ENCODE measurements around the gene ALDOC. TPM values are rescaled to one million over a fixed set of nuclear protein-coding genes. Genes with fewer than 3 reads are reported as not detected.

ALDOC gene
- total and polyA plus RNA-seq, 4 donors = 15.5 to 52.5 (median 30.6) TPM

- no peak overlapping the region for H3K9ac ChIP-seq (ENCODE audit: insufficient read depth in 1 of 2, low read length in 2 of 2)
- H3K4me3 ChIP-seq = no peak overlapping the region
- DNase-seq = no peak
- no peaks in the 10 kb centered on the region for H3K36me3 ChIP-seq (ENCODE audit: control insufficient read depth in 4 of 4, insufficient read depth in 4 of 4, low read length in 4 of 4)
- peaks cover 0 to 6% (median 0%) of the 10 kb centered on the region in 5 donors for H3K4me1 ChIP-seq (ENCODE audit: control insufficient read depth in 5 of 5, insufficient read depth in 5 of 5, low read length in 5 of 5)
- no peaks in the 10 kb centered on the region for H3K9me3 ChIP-seq (ENCODE audit: control insufficient read depth in 4 of 4, insufficient read depth in 3 of 4, low read length in 3 of 4)
- ATAC-seq (ENCODE audit: insufficient read depth, low FRiP score) = no peak
- 70 to 81% methylated on average over 9 of the region's 9 CpGs for WGBS, 2 donors
- H3K27me3 ChIP-seq (ENCODE audit: control insufficient read depth in 3 of 3, insufficient read depth in 3 of 3, low read length in 2 of 3) = no peaks in the 10 kb centered on the region
- no peak for TF ChIP-seq CTCF (IDR thresholded peaks at IDR 0.05; ENCODE audit: control extremely low read depth, extremely low read depth)
- H3K27ac ChIP-seq (ENCODE audit: low read depth in 1 of 2, low read length in 1 of 2) = no peak overlapping the region
Observed at GRCh38 chr17:28536532-28537218, 40.0 kb downstream of the ALDOC start.

- H3K4me1 ChIP-seq (ENCODE audit: control insufficient read depth in 5 of 5, insufficient read depth in 5 of 5, low read length in 5 of 5) = peaks cover 0 to 6% (median 0%) of the 10 kb centered on the region in 5 donors
- no peak for TF ChIP-seq CTCF (IDR thresholded peaks at IDR 0.05; ENCODE audit: control extremely low read depth, extremely low read depth)
- no peak overlapping the region for H3K4me3 ChIP-seq
- no peaks in the 10 kb centered on the region for H3K9me3 ChIP-seq (ENCODE audit: control insufficient read depth in 4 of 4, insufficient read depth in 3 of 4, low read length in 3 of 4)
- WGBS, 2 donors = 90 to 94% methylated on average over 11 of the region's 11 CpGs
- no peak for ATAC-seq (ENCODE audit: insufficient read depth, low FRiP score)
- no peak overlapping the region for H3K27ac ChIP-seq (ENCODE audit: low read depth in 1 of 2, low read length in 1 of 2)
- no peak for DNase-seq
- no peak overlapping the region for H3K9ac ChIP-seq (ENCODE audit: insufficient read depth in 1 of 2, low read length in 2 of 2)
- no peaks in the 10 kb centered on the region for H3K27me3 ChIP-seq (ENCODE audit: control insufficient read depth in 3 of 3, insufficient read depth in 3 of 3, low read length in 2 of 3)
- no peaks in the 10 kb centered on the region for H3K36me3 ChIP-seq (ENCODE audit: control insufficient read depth in 4 of 4, insufficient read depth in 4 of 4, low read length in 4 of 4)
Observed at GRCh38 chr17:28534740-28535375, 41.8 kb downstream of the ALDOC start.

- Histone ChIP-seq H3K27ac (ENCODE audit: low read depth in 1 of 2, low read length in 1 of 2) (no peak overlapping the region), H3K36me3 (ENCODE audit: control insufficient read depth in 4 of 4, insufficient read depth in 4 of 4, low read length in 4 of 4) (no peaks in the 10 kb centered on the region), H3K27me3 (ENCODE audit: control insufficient read depth in 3 of 3, insufficient read depth in 3 of 3, low read length in 2 of 3) (no peaks in the 10 kb centered on the region), H3K9me3 (ENCODE audit: control insufficient read depth in 4 of 4, insufficient read depth in 3 of 4, low read length in 3 of 4) (no peaks in the 10 kb centered on the region), H3K4me1 (ENCODE audit: control insufficient read depth in 5 of 5, insufficient read depth in 5 of 5, low read length in 5 of 5) (peaks cover 0 to 6% (median 0%) of the 10 kb centered on the region in 5 donors), H3K9ac (ENCODE audit: insufficient read depth in 1 of 2, low read length in 2 of 2) (no peak overlapping the region), H3K4me3 (no peak overlapping the region)
- no peak for ATAC-seq (ENCODE audit: insufficient read depth, low FRiP score)
- no peak for TF ChIP-seq CTCF (IDR thresholded peaks at IDR 0.05; ENCODE audit: control extremely low read depth, extremely low read depth)
- no peak for DNase-seq
- 72 to 81% methylated on average over 16 of the region's 16 CpGs for WGBS, 2 donors
Observed at GRCh38 chr17:28533091-28533807, 43.4 kb downstream of the ALDOC start.
